Psoas muscle (tissue), 8 donors: ENCODE measurements around the gene TMEFF1. TPM values are rescaled to one million over a fixed set of nuclear protein-coding genes. Genes with fewer than 3 reads are reported as not detected.

Experiments
- ATAC-seq, 4 donors: fragments of 200-7000 bp; cut with Tn5 transposase; one replicate each; pipeline ENCODE4 v1.9.1; 2020; ENCODE audit warnings: moderate library complexity in 3 of 4, mild to moderate bottlenecking in 2 of 4
- DNase-seq, 2 donors: peaks; one replicate each; pipeline ENCODE4 v3.0.0-alpha.2; 2020
- H3K27ac ChIP-seq: fragments of 200-600 bp; one replicate; pipeline ENCODE4 v1.8.0; 2022
- H3K27me3 ChIP-seq, 3 donors: fragments of 200-600 bp in 1 of 3; one replicate each; pipeline versions ENCODE4 v1.6.1 to v1.8.0; 2013 to 2022; ENCODE audit warnings: low read length in 2 of 3, mild to moderate bottlenecking in 2 of 3, moderate library complexity in 1 of 3; ENCODE audit not compliant: insufficient read depth in 3 of 3
- H3K36me3 ChIP-seq, 2 donors: fragments of 200-600 bp in 1 of 2; one replicate each; pipeline versions ENCODE4 v1.6.1 to v1.8.0; 2013 to 2022; ENCODE audit warnings: low read depth in 1 of 2, mild to moderate bottlenecking in 1 of 2, moderate library complexity in 1 of 2; ENCODE audit not compliant: insufficient read depth in 1 of 2
- H3K4me1 ChIP-seq: fragments of 200-600 bp; one replicate; pipeline ENCODE4 v1.8.0; 2022
- H3K4me3 ChIP-seq: fragments of 200-600 bp; one replicate; pipeline ENCODE4 v1.8.0; 2022; ENCODE audit warnings: mild to moderate bottlenecking
- H3K9me3 ChIP-seq: fragments of 200-600 bp; one replicate; pipeline ENCODE4 v1.8.0; 2022
- CTCF ChIP-seq: fragments of 200-600 bp; IDR thresholded peaks from one replicate; pipeline ENCODE4 v1.8.0; 2022; ENCODE audit warnings: antibody characterized with exemption
- WGBS, 3 donors: extraction: QIAGEN DNeasy Blood & Tissue Kit; methylation state at CpG; one replicate each; pipeline versions ENCODE4 v1.1.6 to v1.1.7; 2013; 5-methylcytosine and 5-hydroxymethylcytosine counted together
- intact Hi-C, 2 donors: fragments of 100-400 bp; cut with DNase I; formaldehyde crosslinking; loops; one replicate each; pipeline versions ENCODE4 v1.11.0 to v1.14.2; 2022
- polyA plus RNA-seq, 3 donors: library from polyadenylated mRNA; stranded (reverse); fragments of 200-250 nt; gene quantifications; one replicate each; pipeline ENCODE4 v1.2.3, GENCODE V29; 2013
- total RNA-seq, 4 donors: library from RNA; stranded (reverse); fragmentation: NEBNext Ultra II Directional in 2 of 4; extraction: Animal tissue kit (Norgen Biotek cat#: 25700) in 2 of 4; gene quantifications; one replicate each; pipeline versions ENCODE4 v1.2.1 to v1.2.4, GENCODE V29; 2021 to 2023
- donor health status: healthy with polysubstance abuse.
- donor health status: DM: no; HTN: no; CAD: no; lungs with moderate emphysema.
- donor health status: Bipolar disorder and iron deficiency.
- donor health status: healthy.
- donor health status: DM: yes; HTN: yes; CAD: no.
- donor health status: DM: no; HTN: no; CAD: no.
- donor health status: DM: no; HTN: no; CAD: no.
- donor health status: DM: yes; HTN: yes; CAD: no.

Gene TMEFF1
- total and polyA plus RNA-seq, 7 donors: 0.07 to 0.56 (median 0.29) TPM; not detected in 2

- peaks cover under 1% of the 10 kb centered on the region for H3K9me3 ChIP-seq
- no peak overlapping the region for H3K27ac ChIP-seq
- ATAC-seq: peak in 1 of 4 donors; percentile 3
- H3K27me3 ChIP-seq: peaks cover 0 to 4% (median 0%) of the 10 kb centered on the region in 3 donors
- DNase-seq: no peak
- intact Hi-C loops: loop anchor here (5.0 to 10.0 kb wide), 2 partner anchors 47 to 120 kb away; partner anchors contain the start of gene MSANTD3 (in 1 of the 2)
- WGBS, 3 donors: 36 to 38% (median 37%) methylated on average over 26 of the region's 26 CpGs
- H3K4me1 ChIP-seq: peaks cover 9% of the 10 kb centered on the region
- no peaks in the 10 kb centered on the region for H3K36me3 ChIP-seq
- H3K4me3 ChIP-seq: peak overlapping the region; percentile 83
- TF ChIP-seq CTCF: no peak
Measured at GRCh38 chr9:100474082-100474923, 1.4 kb downstream of the TMEFF1 start.

GRCh38 chr9:100474924-100475276, 2.0 kb downstream of the TMEFF1 start:
- Histone ChIP-seq H3K4me3 (no peak overlapping the region), H3K36me3 (no peaks in the 10 kb centered on the region), H3K27me3 (peaks cover 0 to 4% (median 0%) of the 10 kb centered on the region in 3 donors), H3K9me3 (peaks cover 5% of the 10 kb centered on the region), H3K4me1 (peaks cover 4% of the 10 kb centered on the region), H3K27ac (no peak overlapping the region)
- WGBS, 3 donors: 94 to 96% (median 95%) methylated on average over 4 of the region's 4 CpGs
- intact Hi-C loops: loop anchor here (5.0 to 10.0 kb wide), 2 partner anchors 48 to 120 kb away; partner anchors contain the start of gene MSANTD3 (in 1 of the 2)
- no peak for TF ChIP-seq CTCF
- no peak for DNase-seq
- ATAC-seq: no peak

DNA sequence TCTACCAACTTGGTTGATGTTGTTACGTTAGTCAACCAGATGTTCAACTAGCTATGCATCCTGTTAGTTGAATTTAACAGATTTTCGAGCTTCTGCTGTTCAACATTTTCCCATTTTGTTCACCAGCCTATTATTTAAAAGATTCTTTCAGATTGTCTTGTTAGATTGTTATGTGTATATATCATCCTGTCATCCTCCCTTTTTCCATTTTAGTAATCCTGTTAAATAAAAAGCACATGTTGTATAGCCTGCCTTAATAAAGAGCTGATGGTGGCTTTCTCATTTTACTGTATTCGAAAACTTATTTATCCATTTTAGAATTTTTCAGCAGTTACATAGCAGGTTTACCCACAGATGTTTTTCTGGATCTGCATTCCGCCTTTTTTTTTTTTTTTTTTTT, 4.3 kb downstream of the TMEFF1 start:
- DNase-seq: no peak
- H3K27ac ChIP-seq: no peak overlapping the region
- no peak for TF ChIP-seq CTCF
- H3K4me3 ChIP-seq: no peak overlapping the region
- no peaks in the 10 kb centered on the region for H3K36me3 ChIP-seq
- peaks cover 5% of the 10 kb centered on the region for H3K9me3 ChIP-seq
- peaks cover 0 to 4% (median 0%) of the 10 kb centered on the region in 3 donors for H3K27me3 ChIP-seq
- peaks cover 4% of the 10 kb centered on the region for H3K4me1 ChIP-seq
- intact Hi-C loops: loop anchor here in 1 of 2 donors (10.0 kb wide), 1 partner anchor 118 kb away; no protein-coding TSS in a partner anchor
- WGBS, 3 donors: 93 to 99% (median 93%) methylated on average over 4 of the region's 4 CpGs
- ATAC-seq: no peak

GRCh38 chr9:100478192-100478591, 5.2 kb downstream of the TMEFF1 start:
- no peak for TF ChIP-seq CTCF
- H3K4me1 ChIP-seq: no peaks in the 10 kb centered on the region
- 93 to 96% (median 94%) methylated on average over 6 of the region's 6 CpGs for WGBS, 3 donors
- peaks cover 5% of the 10 kb centered on the region for H3K9me3 ChIP-seq
- DNase-seq (no peak), ATAC-seq (no peak)
- no peaks in the 10 kb centered on the region for H3K36me3 ChIP-seq
- peaks cover 0 to 4% (median 0%) of the 10 kb centered on the region in 3 donors for H3K27me3 ChIP-seq
- intact Hi-C loops: loop anchor here in 1 of 2 donors (10.0 kb wide), 1 partner anchor 117 kb away; no protein-coding TSS in a partner anchor
- no peak overlapping the region for H3K27ac ChIP-seq
- H3K4me3 ChIP-seq: no peak overlapping the region
